HG03064 (cell line): Measurements from ENCODE around the gene ATXN1.
"Not testable (repeated sequence)": the region's sequence is repeated elsewhere in the genome, so short reads cannot be mapped to it uniquely, and the experiment has no call there.

ENCODE experiments used
- ATAC-seq: cut with Tn5 transposase; IDR thresholded peaks from one replicate; pipeline ENCODE4 v1.9.1; 2021; ENCODE audit warnings: low read depth; ENCODE audit not compliant: unreplicated experiment

Gene ATXN1

GRCh38 chr6:16471910-16472297 lies 289.4 kb downstream of the ATXN1 start:
- no peak for ATAC-seq

GRCh38 chr6:16471222-16471909 lies 289.9 kb downstream of the ATXN1 start:
- peak; percentile 43 for ATAC-seq

GRCh38 chr6:16470502-16471221 lies 290.6 kb downstream of the ATXN1 start:
- no peak for ATAC-seq

DNA sequence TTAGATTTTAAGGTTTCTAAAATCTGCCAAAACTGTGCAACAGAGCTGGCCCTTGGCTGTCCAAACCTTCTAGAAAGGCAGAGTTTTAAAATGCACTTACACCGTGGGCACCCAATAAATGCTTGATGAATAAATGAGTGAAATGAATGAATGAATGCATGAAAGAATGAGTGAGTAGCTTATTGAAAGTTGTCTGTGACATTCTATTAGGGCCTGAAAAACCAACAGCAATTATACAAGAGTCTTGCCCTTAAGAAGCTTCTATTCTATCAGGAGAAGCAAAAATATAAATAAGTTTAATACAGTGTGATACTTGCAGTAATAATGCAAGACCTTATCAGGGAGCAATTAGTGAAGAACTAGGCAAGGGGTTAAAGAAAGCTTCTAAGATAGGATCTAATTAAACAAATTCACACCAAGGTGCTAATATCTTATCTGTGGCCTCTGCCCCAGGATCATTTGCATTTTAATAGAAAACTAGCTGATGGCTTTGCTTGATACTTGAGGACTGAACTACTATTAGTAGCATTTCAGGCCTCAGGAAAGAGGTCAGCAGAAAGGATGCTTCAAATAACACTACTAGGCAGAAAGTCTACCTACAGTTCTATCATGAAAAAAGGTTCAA lies 292.2 kb downstream of the ATXN1 start:
- ATAC-seq = no peak

GRCh38 chr6:16466800-16467553 lies 294.3 kb downstream of the ATXN1 start:
- ATAC-seq = no peak

GRCh38 chr6:16464045-16464444 lies 297.2 kb downstream of the ATXN1 start:
- no peak for ATAC-seq

- ATAC-seq = not testable (repeated sequence)
Measured at GRCh38 chr6:16463246-16463645, 298.0 kb downstream of the ATXN1 start.

DNA sequence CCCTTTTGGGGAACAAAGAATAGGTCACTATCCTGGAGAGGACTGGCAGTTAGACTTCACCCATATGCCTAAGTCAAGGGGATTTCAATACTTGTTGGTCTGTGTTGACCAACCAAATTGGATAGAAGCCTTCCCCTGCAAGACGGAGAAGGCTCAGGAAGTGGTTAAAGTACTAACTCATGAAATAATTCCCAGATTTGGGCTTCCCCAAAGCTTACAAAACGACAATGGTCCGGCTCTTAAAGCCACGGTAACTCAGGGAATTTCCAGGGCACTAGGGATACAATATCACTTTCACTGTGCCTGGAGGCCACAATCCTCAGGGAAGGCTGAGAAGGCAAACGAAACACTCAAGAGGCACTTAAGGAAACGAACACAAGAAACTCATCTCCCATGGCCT lies 299.8 kb downstream of the ATXN1 start:
- ATAC-seq = no peak

DNA sequence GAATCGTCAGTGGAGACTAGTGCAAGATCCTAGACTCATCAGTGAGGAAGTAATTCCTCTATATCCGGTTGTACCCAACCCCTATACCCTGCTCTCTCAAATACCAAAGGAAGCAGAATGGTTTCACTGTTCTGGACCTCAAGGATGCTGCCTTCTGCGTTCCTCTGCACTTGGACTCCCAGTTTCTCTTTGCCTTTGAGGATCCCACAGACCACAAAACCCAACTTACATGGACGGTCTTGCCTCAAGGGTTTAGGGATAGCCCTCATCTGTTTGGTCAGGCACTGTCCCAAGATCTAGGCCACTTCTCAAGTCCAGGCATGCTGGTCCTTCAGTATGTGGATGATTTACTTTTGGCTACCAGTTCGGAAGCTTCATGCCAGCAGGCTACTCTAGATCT lies 301.8 kb downstream of the ATXN1 start:
- not testable (repeated sequence) for ATAC-seq

GRCh38 chr6:16452348-16452747 lies 308.9 kb downstream of the ATXN1 start:
- no peak for ATAC-seq

GRCh38 chr6:16450821-16451220 lies 310.4 kb downstream of the ATXN1 start:
- ATAC-seq = no peak

DNA sequence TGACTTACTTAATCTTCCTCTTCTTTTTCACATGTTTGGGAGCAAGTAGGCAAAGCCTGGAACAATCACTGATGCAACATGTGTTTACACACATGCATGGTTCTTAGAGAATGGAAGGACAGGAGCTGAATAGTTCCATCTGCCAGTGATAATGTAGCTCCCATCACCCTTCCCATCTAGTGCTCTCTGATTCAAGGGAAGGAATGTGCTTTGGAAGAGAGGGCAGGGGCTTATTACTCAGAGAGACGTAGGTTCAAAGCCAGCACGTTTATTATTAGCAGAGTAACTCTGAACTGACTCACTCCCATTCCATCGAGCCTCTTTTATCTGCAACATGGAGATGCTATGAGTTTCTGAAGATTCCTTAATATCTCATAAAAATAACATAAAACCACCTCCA lies 311.0 kb downstream of the ATXN1 start:
- no peak for ATAC-seq

DNA sequence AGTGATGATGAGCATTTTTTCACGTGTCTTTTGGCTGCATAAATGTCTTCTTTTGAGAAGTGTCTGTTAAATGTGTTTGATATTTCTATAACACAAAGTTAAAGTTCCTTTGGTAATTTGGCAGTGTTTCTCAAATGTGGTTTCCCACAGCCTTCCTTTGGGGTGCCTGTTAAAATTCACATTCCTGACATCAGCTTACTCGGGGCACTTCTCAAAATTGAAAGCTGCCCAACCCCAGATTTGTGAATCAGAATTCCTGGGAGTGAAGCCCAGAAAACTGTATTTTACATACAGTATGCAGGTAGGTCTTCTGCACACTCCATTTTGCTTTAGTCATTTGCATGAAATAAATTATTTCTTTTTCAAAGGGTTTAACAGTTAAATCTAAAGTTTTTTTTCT lies 315.0 kb downstream of the ATXN1 start:
- ATAC-seq = no peak

- ATAC-seq = no peak
Measured at GRCh38 chr6:16442031-16442430, 319.2 kb downstream of the ATXN1 start.

- ATAC-seq = no peak
Measured at GRCh38 chr6:16441262-16441661, 320.0 kb downstream of the ATXN1 start.

GRCh38 chr6:16440636-16441212 lies 320.5 kb downstream of the ATXN1 start:
- ATAC-seq = no peak

- ATAC-seq = no peak
Measured at GRCh38 chr6:16438718-16439591, 322.3 kb downstream of the ATXN1 start.

DNA sequence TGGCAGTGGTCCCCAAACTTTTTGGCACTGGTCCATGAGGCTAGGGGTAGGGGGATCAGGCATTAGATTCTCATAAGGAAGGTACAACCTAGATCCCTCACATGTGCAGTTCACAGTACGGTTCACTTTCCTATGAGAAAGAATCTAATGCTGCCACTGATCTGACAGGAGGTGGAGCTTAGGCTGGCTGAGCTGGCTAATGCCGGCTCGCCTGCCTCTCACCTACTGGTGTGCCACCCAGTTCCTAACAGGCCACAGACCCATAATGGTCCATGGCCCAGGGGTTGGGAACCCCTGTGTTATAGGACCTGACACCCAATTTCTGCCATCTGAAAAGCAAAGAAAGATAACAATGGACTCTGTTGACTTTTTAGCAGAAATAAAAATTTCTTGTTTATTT lies 323.3 kb downstream of the ATXN1 start:
- ATAC-seq = no peak

GRCh38 chr6:16437095-16437494 lies 324.2 kb downstream of the ATXN1 start:
- ATAC-seq = no peak

DNA sequence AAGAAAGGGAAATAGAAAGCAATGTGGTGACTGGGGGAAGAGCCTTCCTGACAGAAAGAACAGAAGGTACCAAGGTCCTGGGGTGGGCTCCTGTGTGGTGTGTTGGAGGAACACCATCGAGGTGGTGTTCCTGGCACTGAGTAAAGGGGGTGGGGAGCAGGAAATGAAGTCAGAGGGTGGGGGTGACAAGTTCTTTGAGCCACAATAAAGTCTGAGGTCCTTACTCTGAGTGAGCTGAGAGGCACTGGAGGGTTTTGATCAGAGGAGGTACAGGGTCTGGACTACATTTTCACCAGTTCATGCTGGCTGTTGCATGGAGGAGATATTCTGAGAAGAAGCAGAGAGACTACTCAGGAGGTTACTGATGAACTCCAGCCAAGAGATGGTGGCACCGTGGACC lies 324.7 kb downstream of the ATXN1 start:
- no peak for ATAC-seq
